Muscle layer of colon (tissue), 2 donors: ENCODE results near the gene ZNF230.

Experiments
- H3K27ac ChIP-seq: one replicate; pipeline ENCODE4 v1.7.0; 2013; ENCODE audit warnings: low read depth, mild to moderate bottlenecking, low read length, moderate library complexity
- H3K27me3 ChIP-seq, 2 donors: one replicate each; pipeline ENCODE4 v1.7.0; 2013; ENCODE audit warnings: low read length in 2 of 2, mild to moderate bottlenecking in 2 of 2; ENCODE audit not compliant: insufficient read depth in 2 of 2, control insufficient read depth in 1 of 2
- H3K36me3 ChIP-seq: one replicate; pipeline ENCODE4 v1.7.0; 2013; ENCODE audit warnings: mild to moderate bottlenecking, low read length; ENCODE audit not compliant: insufficient read depth
- H3K4me1 ChIP-seq: one replicate; pipeline ENCODE4 v1.7.0; 2013; ENCODE audit warnings: mild to moderate bottlenecking, low read length; ENCODE audit not compliant: insufficient read depth
- H3K4me3 ChIP-seq, 2 donors: one replicate each; pipeline ENCODE4 v1.7.0; 2013; ENCODE audit warnings: low read length in 2 of 2, low read depth in 1 of 2, mild to moderate bottlenecking in 1 of 2, moderate library complexity in 1 of 2
- H3K9ac ChIP-seq: one replicate; pipeline ENCODE4 v1.7.0; 2013; ENCODE audit warnings: low read length
- H3K9me3 ChIP-seq: one replicate; pipeline ENCODE4 v1.7.0; 2013; ENCODE audit warnings: mild to moderate bottlenecking, low read length
- donor health status: abdominal sarcoma.
- donor health status: Adenocarcinoma of cecum.

ZNF230 gene

GRCh38 chr19:44050740-44051649 lies 48.2 kb downstream of the ZNF230 start:
- H3K27me3 ChIP-seq: peaks cover 0 to 8% of the 10 kb centered on the region in 2 donors
- peaks cover 5% of the 10 kb centered on the region for H3K9me3 ChIP-seq
- H3K4me1 ChIP-seq: peaks cover 17% of the 10 kb centered on the region
- peaks cover 11% of the 10 kb centered on the region for H3K36me3 ChIP-seq
- peak overlapping the region; percentile 72 to 90 for H3K4me3 ChIP-seq
- H3K9ac ChIP-seq: no peak overlapping the region
- H3K27ac ChIP-seq: peak overlapping the region; percentile 70

DNA sequence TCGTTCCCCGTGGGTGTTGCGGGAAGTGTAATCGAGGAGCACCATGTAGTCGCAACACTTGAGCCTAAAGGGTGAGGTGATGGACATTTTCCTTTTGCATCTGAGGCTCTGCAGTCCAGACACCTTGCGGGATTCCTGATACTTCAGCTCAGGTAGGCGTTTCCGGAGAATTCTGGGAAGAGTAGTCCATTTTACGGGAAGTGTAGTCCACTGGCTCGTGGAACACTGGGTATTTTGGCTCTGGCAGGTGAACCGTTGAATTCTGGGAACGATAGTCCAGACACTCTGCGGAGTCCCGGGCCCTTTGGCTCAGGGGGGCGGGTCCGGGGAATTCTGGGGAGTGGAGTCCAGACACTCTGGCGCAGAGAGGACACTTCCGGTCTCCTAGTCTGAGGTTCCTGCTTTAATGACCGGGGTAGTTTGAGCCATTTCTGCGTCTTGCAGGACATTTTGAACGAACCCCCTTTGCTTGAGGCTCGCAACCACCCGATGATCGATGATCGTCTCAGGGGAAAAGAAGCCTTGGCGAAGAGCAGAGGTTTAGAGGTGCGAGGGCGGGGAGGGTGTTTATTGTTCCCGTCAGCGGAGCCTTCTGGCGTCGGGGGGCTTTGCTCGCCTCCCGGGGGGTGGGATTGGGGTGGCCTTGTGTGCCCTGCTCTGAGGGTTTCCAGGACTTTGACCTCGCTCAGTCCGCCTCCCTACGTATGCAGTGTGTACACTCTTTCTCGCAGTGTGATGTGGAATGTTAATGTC lies 49.1 kb downstream of the ZNF230 start, which contains the start of gene ZNF223:
Gene ZNF223 (plus strand): TSS at position 387 of the 753 bp plus-strand sequence. CDS start 3,141 bp downstream, outside the sequence.
- Histone ChIP-seq H3K27me3 (peaks cover 0 to 8% of the 10 kb centered on the region in 2 donors), H3K4me1 (peaks cover 17% of the 10 kb centered on the region), H3K27ac (peak within 1 kb of the TSS; percentile 70), H3K9ac (peak within 1 kb of the TSS; percentile 58), H3K4me3 (peak within 1 kb of the TSS; percentile 72 to 90), H3K9me3 (peaks cover 5% of the 10 kb centered on the region), H3K36me3 (peaks cover 15% of the 10 kb centered on the region)

- Histone ChIP-seq H3K36me3 (peaks cover 46% of the 10 kb centered on the region), H3K9me3 (peaks cover 7% of the 10 kb centered on the region), H3K27me3 (peaks cover 0 to 3% of the 10 kb centered on the region in 2 donors), H3K4me3 (no peak overlapping the region), H3K27ac (no peak overlapping the region), H3K9ac (no peak overlapping the region), H3K4me1 (peaks cover 17% of the 10 kb centered on the region)
These were observed 53.1 kb downstream of the ZNF230 start for GRCh38 chr19:44055870-44056269.

DNA sequence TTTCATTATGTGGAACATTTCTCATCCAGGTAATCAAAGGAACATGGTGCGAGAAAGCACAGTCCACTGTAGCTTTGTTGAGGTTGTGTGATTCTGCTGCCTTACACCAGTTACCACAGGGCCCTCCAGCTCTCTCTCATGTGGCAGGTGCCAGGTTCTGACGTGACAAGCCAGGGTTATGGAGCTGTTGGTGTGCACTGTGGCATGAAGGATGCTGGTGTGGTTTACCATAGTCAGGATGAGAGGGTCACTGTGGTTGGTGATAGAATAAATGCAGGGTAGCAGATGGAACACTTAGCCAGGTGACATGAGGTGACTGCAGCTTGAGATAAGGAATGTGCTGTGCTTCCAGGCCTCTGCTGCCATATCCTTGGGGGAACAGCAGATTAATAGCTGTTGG lies 56.5 kb downstream of the ZNF230 start:
- Histone ChIP-seq H3K9me3 (peaks cover 7% of the 10 kb centered on the region), H3K9ac (no peak overlapping the region), H3K4me3 (no peak overlapping the region), H3K4me1 (no peaks in the 10 kb centered on the region), H3K27me3 (no peaks in the 10 kb centered on the region), H3K36me3 (peaks cover 71% of the 10 kb centered on the region), H3K27ac (no peak overlapping the region)

- Histone ChIP-seq H3K27ac (no peak overlapping the region), H3K36me3 (peaks cover 70% of the 10 kb centered on the region), H3K9ac (no peak overlapping the region), H3K4me1 (no peaks in the 10 kb centered on the region), H3K27me3 (no peaks in the 10 kb centered on the region), H3K4me3 (no peak overlapping the region), H3K9me3 (peaks cover 12% of the 10 kb centered on the region)
These were observed 58.3 kb downstream of the ZNF230 start for GRCh38 chr19:44061038-44061437.
